Endothelial cell of umbilical vein (primary cell): Measurements from ENCODE around the gene NOTCH3. TPM values are rescaled to one million over a fixed set of nuclear protein-coding genes. Genes with fewer than 3 reads are reported as not detected.
A peak's percentile ranks its signal among the peaks of the same experiment; 100 is the strongest.

Source experiments
- Bru-seq: library from RNA; stranded (reverse); fragments of 400-500 nt; gene quantifications from one replicate; lab custom pipeline; 2021; lab: Mats Ljungman, UMichigan
- BruChase-seq, 2 experiments: library from RNA; stranded (reverse); fragments of 400-500 nt; gene quantifications; one replicate each; lab custom pipeline; 2021; lab: Mats Ljungman, UMichigan
- BruUV-seq: library from RNA; stranded (reverse); fragments of 400-500 nt; replicated peaks from 2 replicates; lab custom pipeline; 2021; lab: Mats Ljungman, UMichigan
- CTCF ChIA-PET: fragments of 300-600, 350-600 bp; sonication (Branson Sonifier 250); formaldehyde crosslinking; loops from one replicate; lab custom pipeline; 2021; ENCODE audit warnings: antibody characterized with exemption, inconsistent platforms; lab: Charles Lee
- POLR2A ChIA-PET: fragments of 300-600, 350-600 bp; sonication (Branson Sonifier 250); formaldehyde crosslinking; loops from one replicate; lab custom pipeline; 2021; ENCODE audit warnings: antibody characterized with exemption, inconsistent platforms; lab: Charles Lee
- DNase-seq: peaks from one replicate; pipeline ENCODE4 v3.0.0-alpha.2; 2011; ENCODE audit warnings: low read depth, low spot score
- FAIRE-seq: peaks from 2 replicates; lab custom pipeline; 2011; peaks lifted over from hg19 to GRCh38; lab: Jason Lieb, UNC
- H2AFZ ChIP-seq: 2 replicates; pipeline ENCODE4 v1.6.0; 2012; ENCODE audit warnings: low read depth, low read length, control low read depth, inconsistent platforms
- H3K27ac ChIP-seq: 2 replicates; pipeline ENCODE4 v1.5.1; 2011; ENCODE audit warnings: low read depth, mild to moderate bottlenecking, control low read depth, low read length, moderate library complexity; ENCODE audit not compliant: insufficient read depth
- H3K27me3 ChIP-seq, 2 experiments: 2 replicates each; pipeline versions ENCODE4 v1.6.0 to v1.6.1; 2011; ENCODE audit warnings: low read length in 2 of 2, mixed read lengths in 1 of 2; ENCODE audit not compliant: control insufficient read depth in 2 of 2, insufficient read depth in 2 of 2
- H3K36me3 ChIP-seq, 2 experiments: 2 replicates in 1 of 2; 3 replicates in 1 of 2; pipeline ENCODE4 v1.5.1; 2011; ENCODE audit warnings: low read length in 2 of 2, mild to moderate bottlenecking in 1 of 2, moderate library complexity in 1 of 2; ENCODE audit not compliant: control insufficient read depth in 2 of 2, insufficient read depth in 2 of 2; ENCODE audit errors: extremely low read depth in 1 of 2
- H3K4me1 ChIP-seq: 3 replicates; pipeline ENCODE4 v1.5.1; 2011; ENCODE audit warnings: mild to moderate bottlenecking, low read length; ENCODE audit not compliant: control insufficient read depth, insufficient read depth; ENCODE audit errors: extremely low read depth
- H3K4me2 ChIP-seq: 2 replicates; pipeline ENCODE4 v1.6.1; 2011; ENCODE audit warnings: low read length, control low read depth, mixed read lengths; ENCODE audit not compliant: insufficient read depth
- H3K4me3 ChIP-seq, 3 experiments: fragments of 200-600 bp in 1 of 3; sonication (generic), shearing (Covaris generic) in 1 of 3; replicated peaks in 1 of 3; 2 replicates each; pipeline ENCODE4 v1.5.1; 2011 to 2016; ENCODE audit warnings: control low read depth in 3 of 3, low read length in 3 of 3, mild to moderate bottlenecking in 2 of 3, inconsistent platforms in 1 of 3, low read depth in 1 of 3, moderate library complexity in 1 of 3; ENCODE audit not compliant: insufficient read depth in 1 of 3
- H3K79me2 ChIP-seq: 2 replicates; pipeline ENCODE4 v1.6.0; 2012; ENCODE audit warnings: low read length, inconsistent platforms; ENCODE audit not compliant: control insufficient read depth, insufficient read depth
- H3K9ac ChIP-seq: replicated peaks from 2 replicates; pipeline ENCODE3; 2011; ENCODE audit warnings: low read length, control low read depth; ENCODE audit not compliant: insufficient read depth; ENCODE audit errors: extremely low read depth
- H3K9me1 ChIP-seq: replicated peaks from 3 replicates; pipeline ENCODE4 v1.6.0; 2011; ENCODE audit warnings: mild to moderate bottlenecking, low read length; ENCODE audit not compliant: control insufficient read depth, insufficient read depth; ENCODE audit errors: extremely low read depth
- H3K9me3 ChIP-seq: replicated peaks from 2 replicates; pipeline ENCODE4 v1.5.1; 2012; ENCODE audit warnings: low read length, inconsistent platforms; ENCODE audit not compliant: control insufficient read depth, insufficient read depth
- H4K20me1 ChIP-seq: replicated peaks from 2 replicates; pipeline ENCODE3; 2011; ENCODE audit warnings: mild to moderate bottlenecking, low read length; ENCODE audit not compliant: control insufficient read depth, insufficient read depth; ENCODE audit errors: extremely low read depth
- CTCF ChIP-seq, 2 donors: IDR thresholded peaks; 1 replicate in 1 of 2; 2 replicates in 1 of 2; pipeline ENCODE4 v1.5.1; 2011; ENCODE audit warnings: low read length in 2 of 2, mild to moderate bottlenecking in 2 of 2, moderate library complexity in 2 of 2, control low read depth in 1 of 2, inconsistent platforms in 1 of 2, low read depth in 1 of 2; ENCODE audit not compliant: insufficient read depth in 1 of 2; ENCODE audit errors: extremely low read depth in 1 of 2
- EZH2 ChIP-seq: IDR thresholded peaks from 2 replicates; pipeline ENCODE4 v1.6.1; 2012; ENCODE audit warnings: borderline replicate concordance, low read depth, mild to moderate bottlenecking, moderate library complexity, low read length, inconsistent platforms; ENCODE audit not compliant: severe bottlenecking
- FOS ChIP-seq: IDR thresholded peaks from 2 replicates; pipeline ENCODE4 v1.6.1; 2011; ENCODE audit warnings: mild to moderate bottlenecking, low read length, moderate library complexity, borderline replicate concordance; ENCODE audit not compliant: insufficient read depth
- GATA2 ChIP-seq: IDR thresholded peaks from 2 replicates; pipeline ENCODE4 v1.7.0; 2011; ENCODE audit warnings: low read depth, mild to moderate bottlenecking, moderate library complexity, mixed read lengths, low read length; ENCODE audit not compliant: insufficient read length, insufficient read depth
- JUN ChIP-seq: IDR thresholded peaks from 2 replicates; pipeline ENCODE4 v1.6.1; 2011; ENCODE audit warnings: borderline replicate concordance, low read depth; ENCODE audit not compliant: insufficient read length, insufficient read depth
- MAX ChIP-seq: IDR thresholded peaks from 2 replicates; pipeline ENCODE4 v1.6.1; 2011; ENCODE audit not compliant: insufficient read depth, insufficient read length
- MYC ChIP-seq: IDR thresholded peaks from one replicate; pipeline ENCODE4 v1.6.1; 2011; ENCODE audit warnings: mild to moderate bottlenecking, low read depth, low read length
- POLR2A ChIP-seq: IDR thresholded peaks from 2 replicates; pipeline ENCODE4 v1.6.1; 2012; ENCODE audit warnings: low read depth, mild to moderate bottlenecking, control low read depth, low read length
- POLR2AphosphoS5 ChIP-seq: IDR thresholded peaks from 2 replicates; pipeline ENCODE4 v1.6.1; 2012; ENCODE audit warnings: low read depth, mild to moderate bottlenecking, control low read depth, low read length, moderate library complexity; ENCODE audit not compliant: insufficient read depth
- dilution Hi-C: fragments of 300-500 bp; cut with MboI; formaldehyde crosslinking; loops from one replicate; pipeline ENCODE4 v1.15.0; 2019; ENCODE audit warnings: low sequenced_read_pairs; ENCODE audit not compliant: extremely low pct_ligation_motif_present
- intact Hi-C: fragments of 100-400 bp; cut with micrococcal nuclease; formaldehyde crosslinking; loops from one replicate; pipeline ENCODE4 v1.10.0; 2022
- long read RNA-seq: library from polyadenylated mRNA; stranded (forward); transcript quantifications from one replicate; pipeline ENCODE4 v2.0.0, GENCODE V29; 2021
- polyA minus RNA-seq, 3 experiments: library from RNA; depleted of rRNA, polyadenylated mRNA; stranded (reverse); fragments of >200 nt; gene quantifications; 1 replicate in 1 of 3; 2 replicates in 2 of 3; pipeline ENCODE4 v1.2.3, GENCODE V29; 2011
- polyA plus RNA-seq, 4 experiments: library from polyadenylated mRNA; depleted of rRNA in 3 of 4; stranded (reverse) in 3 of 4; unstranded in 1 of 4; fragments of >200 nt; gene quantifications; 2 replicates each; pipeline versions ENCODE4 v1.2.1 to v1.2.3, GENCODE V29; 2011 to 2012; ENCODE audit warnings: missing spikeins in 1 of 4
- total RNA-seq: library from RNA; stranded (reverse); gene quantifications from 2 replicates; pipeline ENCODE4 v1.2.3, GENCODE V29; 2021

Gene NOTCH3
- total RNA-seq (1.2 and 1.5 TPM in 2 replicates), polyA plus RNA-seq (0.63 and 0.67 TPM in 2 replicates), polyA minus RNA-seq (1.6 and 2.0 TPM in 2 replicates), Bru-seq, nascent RNA (percentile 15 among the genes with signal in this experiment), BruChase-seq, experiment 1, labeled RNA remaining after a 6-hour chase (percentile 28 among the genes with signal in this experiment), BruChase-seq, experiment 2, labeled RNA remaining after a 2-hour chase (percentile 17 among the genes with signal in this experiment)
- 0.39 and 0.54 TPM in 2 replicates for polyA plus RNA-seq (2011; cell fraction: cytosol; rRNA removed)
- 0.65 and 0.97 TPM in 2 replicates for polyA plus RNA-seq (2011; cell fraction: nucleus; rRNA removed)
- 1.0 and 2.5 TPM in 2 replicates for polyA plus RNA-seq (2012)
- polyA minus RNA-seq (2011; cell fraction: cytosol; rRNA and poly(A)+ RNA removed), result 0.61 TPM
- polyA minus RNA-seq (2011; cell fraction: nucleus; rRNA and poly(A)+ RNA removed), result 0.67 and 2.1 TPM in 2 replicates
- long read RNA-seq, partial matches to known transcripts, result 1 of 1 reads
- long read RNA-seq, other reads (novel, unspliced or antisense), result 0 of 1 reads

GRCh38 chr19:15200553-15201364 lies at the start of gene NOTCH3:
NOTCH3 (minus strand) TSS chr19:15200995; CDS start chr19:15200905, 90 bp downstream.
- no peak for FAIRE-seq
- Histone ChIP-seq H3K27me3 (peaks cover 21 to 24% of the 10 kb centered on the region in 2 experiments), H3K4me3 (peak within 1 kb of the TSS in 2 of 3 experiments; percentile 11 to 29), H3K9me1 (no peaks in the 10 kb centered on the region), H3K9ac (no peak within 1 kb of the TSS), H2AFZ (no peak within 1 kb of the TSS), H3K9me3 (no peaks in the 10 kb centered on the region), H3K4me2 (peak within 1 kb of the TSS; percentile 24), H3K79me2 (no peaks in the 10 kb centered on the region), H4K20me1 (no peaks in the 10 kb centered on the region), H3K4me1 (peaks cover 3% of the 10 kb centered on the region), H3K27ac (no peak within 1 kb of the TSS), H3K36me3 (no peaks in the 10 kb centered on the region)
- no peak for DNase-seq
- ChIA-PET CTCF (interaction anchor here (0.6 to 1.3 kb wide), 3 partner anchors 25 to 355 kb away, joined by 3 to 5 read pairs (median 3); no protein-coding TSS in a partner anchor), POLR2A (no interaction called here)
- intact Hi-C loops (no loop called here), dilution Hi-C loops (no loop called here)
- BruUV-seq, result no TSS peak
- peak; percentile 79 for TF ChIP-seq EZH2
- no peak for TF ChIP-seq POLR2AphosphoS5

GRCh38 chr19:15250640-15250993 lies 49.8 kb upstream of the NOTCH3 start:
- CTCF ChIA-PET, result interaction anchor here (0.6 to 3.6 kb wide), 16 partner anchors 10 to 159 kb away, joined by 3 to 16 read pairs (median 5); partner anchors contain the start of genes AKAP8 and EPHX3
- DNase-seq (no peak), FAIRE-seq (peak; percentile 53)
- Histone ChIP-seq H3K4me3 (no peak overlapping the region), H4K20me1 (no peaks in the 10 kb centered on the region), H3K4me2 (peak overlapping the region; percentile 12), H2AFZ (no peak overlapping the region), H3K36me3 (peaks cover 25 to 47% of the 10 kb centered on the region in 2 experiments), H3K9me3 (no peaks in the 10 kb centered on the region), H3K9me1 (no peaks in the 10 kb centered on the region), H3K9ac (no peak overlapping the region), H3K4me1 (peaks cover 42% of the 10 kb centered on the region), H3K27me3 (no peaks in the 10 kb centered on the region), H3K27ac (peak overlapping the region; percentile 84), H3K79me2 (peaks cover 27% of the 10 kb centered on the region)
- no TSS peak for BruUV-seq
- intact Hi-C loops, result loop anchor here (2.0 to 10.0 kb wide), 4 partner anchors 28 to 826 kb away; partner anchors contain the start of genes AKAP8L, SYDE1 and TPM4
- POLR2A ChIA-PET, result interaction anchor here (0.6 kb wide), 1 partner anchor 12 kb away, joined by 3 read pairs; no protein-coding TSS in a partner anchor
- TF ChIP-seq MAX (no peak), POLR2A (no peak), GATA2 (no peak), FOS (no peak), JUN (no peak), POLR2AphosphoS5 (no peak), MYC (no peak), CTCF (IDR thresholded peaks at IDR 0.05; ENCODE audit: extremely low read depth in 1 of 2, insufficient read depth in 1 of 2, low read depth in 1 of 2, low read length in 2 of 2) (no peak), EZH2 (no peak)
- dilution Hi-C loops, result no loop called here
